ENCODE measurements around the gene MROH2B. TPM values are rescaled to one million over a fixed set of nuclear protein-coding genes. Genes with fewer than 3 reads are reported as not detected.

The MROH2B gene
- total RNA-seq, 2 experiments from 2014 or later, result not detected

GRCh38 chr5:41115281-41115680 is 44.1 kb upstream of the MROH2B start:
- no peaks in the 10 kb centered on the region for H3K4me1 ChIP-seq (ENCODE audit: insufficient read depth, low read length)
- H3K4me3 ChIP-seq (ENCODE audit: low read length), result no peak overlapping the region
- CTCF ChIA-PET, result interaction anchor here (0.6 kb wide), 1 partner anchor 44 kb away, joined by 5 read pairs; no protein-coding TSS in a partner anchor
- ATAC-seq (ENCODE audit: poor library complexity) (no peak), DNase-seq (no peak)
- POLR2A ChIA-PET, result no interaction called here
- H3K36me3 Mint-ChIP-seq (ENCODE audit: low read depth), result no peaks in the 10 kb centered on the region
- no peaks in the 10 kb centered on the region for H3K4me1 Mint-ChIP-seq (ENCODE audit: low read depth)
- no peak for TF ChIP-seq CTCF (IDR thresholded peaks at IDR 0.05)
- H3K27ac ChIP-seq (ENCODE audit: low read depth in 1 of 2, low read length in 2 of 2), result no peak overlapping the region
- no peak overlapping the region for H3K27ac Mint-ChIP-seq
- no peaks in the 10 kb centered on the region for H3K36me3 ChIP-seq (ENCODE audit: insufficient read depth, low read length)
- H3K27me3 Mint-ChIP-seq, result no peaks in the 10 kb centered on the region
- H3K4me3 Mint-ChIP-seq, result no peak overlapping the region
- peaks cover 0 to 2% of the 10 kb centered on the region in 2 experiments for H3K9me3 ChIP-seq (ENCODE audit: control insufficient read depth in 1 of 2, insufficient read depth in 1 of 2, low read length in 2 of 2)
- no peaks in the 10 kb centered on the region for H3K27me3 ChIP-seq (ENCODE audit: control insufficient read depth in 1 of 2, insufficient read depth in 2 of 2, low read length in 2 of 2)
- intact Hi-C loops (cut with DNase I, micrococcal nuclease), result no loop called here
- H3K9me3 Mint-ChIP-seq, result no peaks in the 10 kb centered on the region

- H3K27me3 ChIP-seq (ENCODE audit: control insufficient read depth in 1 of 2, insufficient read depth in 2 of 2, low read length in 2 of 2), result no peaks in the 10 kb centered on the region
- no peak overlapping the region for H3K4me3 ChIP-seq (ENCODE audit: low read length)
- ATAC-seq (ENCODE audit: poor library complexity) (no peak), DNase-seq (no peak)
- H3K9me3 ChIP-seq (ENCODE audit: control insufficient read depth in 1 of 2, insufficient read depth in 1 of 2, low read length in 2 of 2), result no peaks in the 10 kb centered on the region
- Mint-ChIP-seq H3K4me1 (ENCODE audit: low read depth) (no peaks in the 10 kb centered on the region), H3K27ac (no peak overlapping the region), H3K36me3 (ENCODE audit: low read depth) (no peaks in the 10 kb centered on the region), H3K9me3 (peaks cover 2% of the 10 kb centered on the region), H3K27me3 (no peaks in the 10 kb centered on the region), H3K4me3 (no peak overlapping the region)
- no peak for TF ChIP-seq CTCF (IDR thresholded peaks at IDR 0.05)
- ChIA-PET CTCF (no interaction called here), POLR2A (no interaction called here)
- H3K27ac ChIP-seq (ENCODE audit: low read depth in 1 of 2, low read length in 2 of 2), result no peak overlapping the region
- no peaks in the 10 kb centered on the region for H3K36me3 ChIP-seq (ENCODE audit: insufficient read depth, low read length)
- H3K4me1 ChIP-seq (ENCODE audit: insufficient read depth, low read length), result no peaks in the 10 kb centered on the region
- intact Hi-C loops (cut with DNase I, micrococcal nuclease), result no loop called here
These were observed 41.6 kb upstream of the MROH2B start for GRCh38 chr5:41112486-41113455.

- no peaks in the 10 kb centered on the region for H3K27me3 Mint-ChIP-seq
- H3K4me3 Mint-ChIP-seq, result no peak overlapping the region
- no peak overlapping the region for H3K4me3 ChIP-seq (ENCODE audit: low read length)
- H3K27ac Mint-ChIP-seq, result no peak overlapping the region
- intact Hi-C loops (cut with DNase I, micrococcal nuclease), result no loop called here
- no peak overlapping the region for H3K27ac ChIP-seq (ENCODE audit: low read depth in 1 of 2, low read length in 2 of 2)
- H3K27me3 ChIP-seq (ENCODE audit: control insufficient read depth in 1 of 2, insufficient read depth in 2 of 2, low read length in 2 of 2), result no peaks in the 10 kb centered on the region
- peaks cover 8% of the 10 kb centered on the region for H3K9me3 Mint-ChIP-seq
- H3K4me1 ChIP-seq (ENCODE audit: insufficient read depth, low read length), result no peaks in the 10 kb centered on the region
- CTCF ChIA-PET, result no interaction called here
- no peaks in the 10 kb centered on the region for H3K36me3 ChIP-seq (ENCODE audit: insufficient read depth, low read length)
- H3K9me3 ChIP-seq (ENCODE audit: control insufficient read depth in 1 of 2, insufficient read depth in 1 of 2, low read length in 2 of 2), result no peaks in the 10 kb centered on the region
- H3K4me1 Mint-ChIP-seq (ENCODE audit: low read depth), result no peaks in the 10 kb centered on the region
- H3K36me3 Mint-ChIP-seq (ENCODE audit: low read depth), result no peaks in the 10 kb centered on the region
- no peak for TF ChIP-seq CTCF (IDR thresholded peaks at IDR 0.05)
- DNase-seq, result no peak
- POLR2A ChIA-PET, result no interaction called here
- no peak for ATAC-seq (ENCODE audit: poor library complexity)
These were observed 38.0 kb upstream of the MROH2B start for GRCh38 chr5:41109186-41109585.

Data from CD4-positive, alpha-beta T cell (primary cell).